Cerebellar cortex (tissue), 1 donor: ENCODE results near the gene MRPS25.

Source experiments
- DNase-seq: peaks from one replicate; pipeline ENCODE4 v3.0.0-alpha.2; 2015; ENCODE audit warnings: low spot score

The MRPS25 gene

DNA sequence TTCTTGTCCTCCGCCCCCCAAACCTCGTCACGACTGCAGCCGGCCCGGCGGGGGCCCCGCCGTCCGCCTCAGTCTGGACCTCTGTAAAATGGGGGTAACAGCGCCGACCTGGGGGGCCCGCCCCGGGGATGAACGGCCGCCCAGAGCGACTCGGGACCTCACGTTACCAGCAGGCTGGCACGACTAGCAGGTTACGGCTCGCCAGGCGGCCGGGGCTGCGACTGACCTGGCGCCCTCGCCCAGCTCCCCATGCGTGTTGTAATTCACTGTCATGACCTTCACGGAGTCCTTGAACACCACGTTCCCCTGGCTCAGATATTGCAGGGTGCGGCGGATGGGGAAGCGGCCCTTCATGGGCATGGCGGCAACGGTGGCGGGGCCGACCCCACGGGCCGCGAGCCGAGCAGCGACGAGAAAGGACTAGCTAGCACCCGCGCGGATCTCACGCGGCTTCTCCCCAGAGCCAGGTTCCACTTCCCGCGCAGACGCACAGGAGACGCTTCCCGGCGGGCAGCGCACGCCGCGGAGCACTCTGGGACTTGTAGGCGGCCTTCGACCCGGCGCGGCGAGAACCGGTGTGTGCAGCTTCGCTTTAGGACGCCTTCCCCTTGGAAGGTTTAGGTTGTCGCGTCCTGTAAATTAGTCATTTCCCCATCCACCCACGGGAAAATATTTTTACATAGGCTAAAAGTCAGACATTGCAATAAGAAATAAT, at the start of gene MRPS25:
Gene MRPS25, minus strand, starts transcription at position 481 of the 715 bp plus-strand sequence. Its CDS starts 121 bp downstream, at position 360.
- DNase-seq = peak; percentile 88

DNA sequence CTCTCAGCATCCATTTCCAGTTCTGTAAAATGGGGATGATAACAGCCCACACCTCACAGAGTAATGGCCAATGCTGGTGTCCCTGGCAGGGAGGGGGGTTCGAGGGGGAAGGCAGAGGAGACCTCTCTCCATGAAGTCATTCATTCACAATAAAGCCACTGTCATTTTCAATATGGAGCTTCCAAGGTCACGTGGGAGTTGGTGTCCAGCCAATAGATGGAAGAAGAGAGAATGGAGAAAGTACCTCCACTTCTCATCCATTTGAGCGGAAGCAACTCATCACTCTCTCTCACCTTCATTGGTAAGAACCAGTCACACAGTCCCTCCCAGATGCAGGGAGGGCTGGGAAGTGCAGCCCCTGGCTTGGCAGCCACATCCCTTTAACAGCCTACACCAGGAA, 48.8 kb upstream of the MRPS25 start:
- DNase-seq = no peak

DNA sequence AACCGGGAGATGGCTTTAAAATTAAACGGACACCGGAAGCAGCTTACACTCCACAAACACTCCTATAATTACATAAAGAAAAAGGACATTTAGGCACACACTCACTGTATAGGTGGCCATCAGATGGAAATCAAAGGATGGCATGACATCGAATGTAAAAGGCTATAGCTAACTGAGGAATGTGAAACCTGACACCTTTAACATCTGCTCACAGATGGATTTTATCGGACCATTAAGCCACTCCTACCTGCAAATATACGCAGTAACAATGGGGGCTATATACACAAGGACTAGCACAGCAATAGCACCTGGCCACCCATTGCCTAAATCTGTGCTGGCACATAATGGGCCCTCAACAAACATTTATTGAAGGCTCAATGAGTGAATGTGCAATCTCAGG, 48.4 kb upstream of the MRPS25 start:
- no peak for DNase-seq

DNA sequence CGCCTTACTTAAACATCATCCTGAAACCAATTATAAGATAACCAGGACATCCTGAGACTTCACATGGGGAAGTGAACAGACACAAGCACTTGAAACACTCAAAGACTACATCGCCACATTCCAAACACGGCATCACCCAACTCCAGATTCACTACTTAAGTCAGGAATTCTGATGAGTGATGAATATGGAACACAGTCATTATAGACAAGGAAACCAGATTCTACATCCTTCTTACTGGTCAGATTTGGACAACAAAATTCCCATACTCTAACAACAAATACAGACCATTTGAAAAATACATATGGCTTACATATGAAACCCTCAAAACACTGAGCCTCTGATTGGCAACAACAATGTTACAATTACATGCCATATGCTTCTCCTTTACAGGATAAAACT, 46.9 kb upstream of the MRPS25 start:
- DNase-seq = no peak

DNA sequence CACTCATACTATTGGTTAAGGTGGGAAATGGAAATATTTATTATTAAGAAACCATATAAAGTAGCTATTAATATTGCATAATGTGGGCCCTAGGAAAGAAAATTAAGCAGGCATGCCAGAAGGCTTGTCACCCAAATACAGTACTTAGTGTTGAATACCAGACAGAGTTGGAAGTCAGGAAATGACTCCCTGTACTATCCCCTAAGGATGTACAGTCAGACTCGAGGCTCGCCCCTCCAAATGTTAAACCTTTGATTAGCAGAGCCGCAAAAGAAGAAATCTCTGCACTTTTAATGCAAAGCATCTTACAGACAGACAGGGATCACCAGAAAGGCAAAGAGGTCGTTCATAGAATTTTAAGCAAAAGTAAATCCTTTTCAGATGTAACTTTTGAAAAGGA, 45.1 kb upstream of the MRPS25 start:
- DNase-seq = no peak

DNA sequence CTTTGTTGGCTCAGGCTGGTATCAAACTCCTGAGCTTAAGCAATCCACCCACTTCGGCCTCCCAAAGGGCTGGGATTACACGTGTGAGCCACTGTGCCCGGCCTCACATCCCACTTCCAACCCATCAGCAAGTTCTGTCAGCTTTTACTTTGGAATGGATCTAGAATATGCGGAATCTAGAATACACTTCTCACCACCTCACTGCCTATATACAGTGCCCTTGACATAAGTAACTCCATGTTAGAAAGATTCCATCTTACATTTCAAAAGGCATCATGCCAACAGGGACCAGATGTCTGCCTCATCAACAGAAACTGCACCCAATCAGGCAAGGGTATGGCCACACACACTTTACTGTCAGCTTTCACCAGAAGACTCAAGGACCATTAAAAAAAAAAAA, 43.8 kb upstream of the MRPS25 start:
- no peak for DNase-seq

DNA sequence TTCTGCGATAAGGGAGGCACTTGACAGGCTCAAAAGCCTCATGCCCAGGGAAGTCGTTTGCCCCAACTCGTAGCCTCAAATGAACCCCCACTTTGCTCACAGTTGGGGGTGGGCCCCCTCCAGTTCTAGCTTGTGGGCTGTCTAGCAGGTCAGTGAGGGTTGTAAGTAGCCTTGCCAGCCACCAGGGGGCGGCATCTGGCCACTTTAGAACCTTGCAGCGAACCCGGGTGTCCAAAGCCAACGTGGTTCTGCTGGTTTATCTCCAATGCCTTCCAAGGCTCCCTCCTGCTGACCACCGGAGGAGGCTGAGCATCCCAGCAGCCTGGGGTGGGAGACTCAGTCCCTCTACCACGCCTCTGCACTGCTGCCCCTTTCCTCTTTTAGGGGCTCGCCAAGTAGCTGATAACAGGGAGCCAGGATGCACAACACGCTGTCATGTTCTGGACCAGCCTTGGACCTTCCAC, 43.0 kb upstream of the MRPS25 start:
- peak; percentile 73 for DNase-seq

DNA sequence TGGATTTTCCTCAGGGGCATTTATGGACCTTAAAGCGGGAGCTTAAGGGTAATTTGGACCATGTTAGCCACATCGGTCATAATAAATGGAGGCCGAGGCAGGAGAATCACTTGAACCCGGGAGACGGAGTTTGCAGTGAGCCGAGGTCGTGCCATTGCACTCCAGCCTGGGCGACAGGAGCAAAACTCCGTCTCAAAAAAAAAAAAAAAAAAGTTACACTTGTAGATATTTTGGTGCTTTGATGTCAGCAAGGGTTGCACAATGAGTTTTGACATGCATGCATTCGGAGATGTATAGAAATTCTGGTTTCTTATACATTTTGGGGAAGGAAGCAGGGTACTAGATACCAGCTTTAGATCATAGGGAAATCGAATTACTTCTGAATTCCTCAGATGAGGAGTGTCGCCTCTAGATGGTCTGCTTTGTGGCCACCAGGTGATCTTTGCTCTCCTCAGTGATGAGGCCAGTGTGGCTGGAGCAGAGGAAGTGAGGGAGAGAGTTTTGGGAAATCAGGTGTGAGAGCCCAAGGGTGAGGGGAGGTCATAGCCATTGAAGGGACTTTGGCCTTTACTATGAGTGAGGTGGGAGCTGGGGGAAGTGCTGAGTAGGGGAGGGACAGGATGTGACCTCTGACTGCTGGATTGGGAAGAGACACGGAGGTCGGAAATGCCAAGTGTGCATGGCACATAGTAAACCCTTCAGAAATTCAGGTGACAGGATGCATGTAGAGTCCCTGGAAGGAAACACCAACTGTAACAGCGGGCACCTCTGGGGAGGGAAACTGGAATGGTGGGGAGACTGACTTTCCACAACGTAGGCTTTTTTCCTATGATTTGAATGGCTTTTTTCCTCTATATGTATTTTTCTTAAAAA, 42.2 kb upstream of the MRPS25 start:
- DNase-seq = no peak

DNA sequence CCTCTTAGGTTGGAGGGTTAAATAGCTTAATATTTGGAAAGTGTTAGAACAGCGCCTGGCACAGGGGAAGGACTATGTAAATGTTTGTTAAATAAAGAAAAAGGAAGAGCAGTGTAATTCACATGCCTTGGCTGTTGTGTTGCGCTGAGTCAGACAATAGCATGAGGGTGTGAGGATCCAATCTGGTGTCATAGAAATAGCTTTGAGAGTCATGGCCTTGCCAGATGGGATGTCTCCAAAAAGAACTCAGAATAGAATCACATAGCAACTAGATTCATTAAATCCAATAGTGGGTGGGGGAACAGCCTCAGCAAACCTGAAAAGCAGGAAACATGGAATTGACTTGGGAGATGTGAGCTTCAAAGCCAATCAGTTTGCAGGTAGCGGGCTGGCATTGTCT, 37.7 kb upstream of the MRPS25 start:
- DNase-seq = no peak

DNA sequence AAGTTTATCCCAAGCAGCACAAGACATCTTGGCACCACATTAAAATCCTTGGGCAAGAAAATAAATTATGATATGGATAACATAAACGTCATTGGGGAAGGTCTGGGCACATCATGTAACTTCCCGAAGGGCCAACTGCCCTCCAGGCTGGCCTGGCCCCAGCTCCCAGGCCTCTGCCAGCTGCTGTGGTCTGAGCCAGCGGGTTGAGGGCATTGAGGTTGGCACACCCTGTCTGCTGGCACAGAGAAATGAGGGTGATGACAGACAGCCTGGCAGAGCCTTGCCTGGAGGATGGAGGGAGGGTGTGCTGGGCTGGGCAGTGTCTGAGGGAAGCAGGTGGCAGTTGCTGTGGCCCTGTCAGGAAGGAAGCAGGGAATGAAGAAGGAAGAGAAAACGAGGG, 37.1 kb upstream of the MRPS25 start:
- DNase-seq = peak; percentile 45

DNA sequence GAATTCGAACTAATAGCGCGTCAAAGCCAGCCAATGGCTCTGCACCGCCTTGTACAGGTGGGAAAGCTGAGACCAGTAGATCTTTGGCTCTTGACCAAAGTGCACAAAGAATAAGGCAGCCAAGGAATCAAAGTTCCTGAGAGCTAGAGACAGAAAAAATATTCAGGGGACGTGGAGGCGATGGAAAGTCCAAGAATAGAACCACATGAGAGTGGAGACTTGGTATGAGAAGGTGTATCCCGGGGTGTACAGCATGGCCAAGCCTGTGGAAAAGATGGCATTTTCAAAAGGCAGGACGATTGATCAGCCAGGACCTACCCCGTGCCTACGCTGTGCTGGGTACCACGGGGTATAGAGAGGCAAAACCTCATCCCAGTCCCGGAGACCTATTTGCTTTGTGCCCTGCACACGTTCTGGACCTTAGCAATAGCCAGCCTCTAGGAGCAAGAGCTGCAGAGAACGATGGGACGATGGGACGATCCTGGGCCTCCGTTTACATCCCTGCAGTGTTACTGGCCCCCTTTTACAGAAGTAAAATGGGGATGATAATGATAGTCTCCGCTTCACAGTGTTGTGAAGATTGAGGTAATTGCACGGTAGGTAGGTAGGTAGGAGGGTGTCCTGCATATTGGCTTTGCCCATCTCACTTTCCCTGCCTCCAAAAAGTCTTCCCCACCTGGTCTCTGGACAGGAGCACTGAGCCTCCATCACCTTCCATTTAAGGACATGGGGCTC, 34.4 kb upstream of the MRPS25 start:
- peak; percentile 10 for DNase-seq

DNA sequence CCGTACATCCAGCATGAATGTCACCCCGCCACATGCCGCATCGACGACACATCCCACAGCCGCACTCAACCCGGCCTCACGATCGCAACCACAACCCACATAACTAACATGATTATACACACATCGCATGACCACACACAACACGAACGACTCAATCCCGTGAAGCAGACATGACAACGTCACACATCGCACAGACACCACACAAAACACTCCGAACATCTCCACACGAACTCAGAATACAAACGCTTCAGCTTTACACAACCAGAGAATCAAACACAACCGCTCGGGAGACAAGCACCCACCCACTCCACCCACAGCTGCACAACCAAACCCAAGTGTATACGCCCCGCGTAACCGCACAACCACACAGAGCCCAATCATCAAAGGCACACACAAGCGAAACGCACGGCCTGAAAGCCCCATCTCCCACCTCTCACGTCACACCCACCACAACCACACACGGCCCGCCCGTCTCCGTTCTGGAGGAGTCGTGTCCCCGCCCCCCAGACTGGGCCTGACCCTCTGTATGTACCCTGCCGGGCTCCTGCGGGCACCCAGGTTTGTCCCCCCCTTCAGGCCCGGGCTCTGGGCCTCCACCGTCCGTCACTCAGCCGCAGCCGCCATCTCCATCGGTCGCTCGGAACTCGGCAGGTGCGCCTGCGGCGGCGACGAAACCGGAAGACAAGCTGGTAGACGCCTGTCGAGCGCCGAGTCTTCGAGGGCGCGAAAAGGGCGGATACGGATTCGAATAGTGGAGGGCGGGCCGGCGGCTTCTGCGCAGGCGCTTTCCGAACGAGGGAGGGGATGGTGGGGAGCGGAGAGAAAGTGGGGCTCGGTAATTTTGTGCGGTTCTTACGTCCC, 33.6 kb upstream of the MRPS25 start, which contains the start of gene RBSN:
Gene RBSN, minus strand, starts transcription at position 646 of the 861 bp plus-strand sequence. CDS start 3,028 bp downstream, outside the sequence.
- DNase-seq = peak; percentile 95

DNA sequence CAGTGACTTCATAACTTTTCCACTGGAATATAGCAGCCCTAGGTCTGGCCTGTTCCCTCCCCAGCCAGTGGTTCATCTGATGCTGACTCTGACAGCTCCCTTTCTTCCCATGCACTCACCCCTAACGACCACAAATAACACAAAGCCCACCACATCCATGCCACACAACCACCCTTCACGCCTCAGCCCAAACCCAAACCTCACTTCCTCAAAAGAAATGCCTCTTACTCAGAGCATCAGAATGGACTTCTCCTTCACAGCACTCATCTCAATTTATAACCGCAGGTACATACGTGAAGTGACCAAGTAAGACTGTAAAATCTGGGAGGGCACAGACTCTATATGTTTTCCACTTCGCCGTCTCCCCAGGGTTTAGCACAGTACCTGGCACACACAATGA, 32.8 kb upstream of the MRPS25 start:
- no peak for DNase-seq

DNA sequence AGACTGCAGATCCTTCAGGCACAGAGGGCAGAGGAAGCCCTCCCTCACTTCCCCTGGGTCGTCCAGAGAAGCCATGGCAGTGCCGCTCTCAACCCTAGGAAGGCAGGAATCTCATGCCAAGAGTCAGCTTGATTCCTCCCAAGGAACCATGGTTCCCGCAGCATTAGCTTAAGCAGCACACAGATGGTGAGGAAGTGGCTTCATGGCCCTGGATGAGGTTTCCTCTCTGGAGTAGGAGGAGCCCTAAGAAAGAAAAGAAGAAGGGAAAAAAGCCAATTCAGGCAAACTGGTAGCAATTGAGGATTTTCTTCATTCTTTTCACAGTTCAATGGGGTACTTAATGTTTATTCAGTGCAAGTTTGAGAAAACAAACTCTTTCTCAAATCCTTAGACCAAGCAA, 30.9 kb upstream of the MRPS25 start:
- DNase-seq = peak; percentile 13

DNA sequence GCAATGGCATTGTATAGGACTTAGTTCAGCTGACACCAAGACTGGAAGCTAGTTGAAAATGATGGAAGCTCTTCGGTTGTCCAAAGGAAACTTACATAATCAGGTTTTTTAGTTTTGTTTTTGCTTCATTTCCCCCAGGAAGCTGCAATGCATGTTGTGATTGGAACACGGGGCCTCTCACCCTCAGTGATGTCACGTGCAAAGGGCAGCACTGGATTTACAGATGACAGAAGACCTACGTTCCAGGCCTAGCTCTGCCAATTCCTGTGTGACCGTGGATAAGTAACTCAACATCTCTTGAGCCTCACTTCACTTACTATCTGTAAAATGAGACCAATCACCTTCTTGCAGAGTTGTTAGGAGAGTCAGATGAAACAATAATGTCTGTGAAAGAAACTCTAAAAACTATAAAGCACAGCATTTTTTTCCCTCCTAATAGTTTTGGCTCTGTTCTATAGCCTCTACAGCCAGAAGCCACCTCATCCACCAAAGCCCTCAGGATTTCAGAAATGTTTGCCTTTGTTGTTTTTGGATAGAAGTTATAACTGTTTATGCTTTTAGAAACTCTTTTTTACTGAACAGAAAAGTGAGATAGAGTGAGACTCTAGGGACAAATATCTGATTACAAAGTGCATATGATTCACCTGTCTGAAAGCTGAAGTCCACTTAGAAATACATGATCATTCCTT, 29.2 kb upstream of the MRPS25 start:
- no peak for DNase-seq

DNA sequence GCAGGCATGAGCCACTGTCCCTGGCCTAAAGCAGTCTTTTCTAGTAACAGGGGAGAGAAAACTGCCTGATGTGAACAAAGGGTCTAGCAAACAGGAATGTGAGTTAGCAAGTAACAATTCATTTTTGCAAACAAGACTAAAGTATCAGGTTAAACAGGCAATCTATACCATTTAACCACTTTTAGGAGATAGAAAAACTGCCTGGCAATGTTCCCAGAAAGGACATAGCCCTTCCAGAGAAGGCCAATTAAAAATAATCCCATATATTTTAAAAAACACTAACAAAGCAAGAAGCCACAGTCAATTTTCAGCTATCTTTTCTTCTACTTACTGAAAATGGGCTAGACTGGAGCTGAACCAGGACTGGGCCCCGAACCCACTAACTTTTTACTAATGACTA, 27.6 kb upstream of the MRPS25 start:
- no peak for DNase-seq

DNA sequence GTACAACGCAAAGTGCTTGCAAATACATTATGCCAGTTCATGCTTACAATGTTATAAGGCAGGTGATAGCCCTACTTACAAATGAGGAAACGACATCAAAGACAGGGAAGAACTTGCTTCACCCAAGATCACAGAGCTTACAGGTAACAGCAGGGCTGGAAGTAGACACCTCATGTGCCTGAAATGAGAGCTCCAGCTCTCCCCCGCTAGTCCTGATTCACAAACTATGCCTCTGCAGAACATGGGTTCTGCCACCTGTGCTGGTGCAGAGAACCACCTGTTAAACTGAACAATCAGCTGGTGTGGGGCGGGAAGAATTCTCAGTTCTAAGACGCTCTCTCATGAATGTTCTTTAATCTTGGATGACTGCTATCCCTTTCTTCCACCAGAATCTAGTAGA, 26.5 kb upstream of the MRPS25 start:
- DNase-seq = no peak

DNA sequence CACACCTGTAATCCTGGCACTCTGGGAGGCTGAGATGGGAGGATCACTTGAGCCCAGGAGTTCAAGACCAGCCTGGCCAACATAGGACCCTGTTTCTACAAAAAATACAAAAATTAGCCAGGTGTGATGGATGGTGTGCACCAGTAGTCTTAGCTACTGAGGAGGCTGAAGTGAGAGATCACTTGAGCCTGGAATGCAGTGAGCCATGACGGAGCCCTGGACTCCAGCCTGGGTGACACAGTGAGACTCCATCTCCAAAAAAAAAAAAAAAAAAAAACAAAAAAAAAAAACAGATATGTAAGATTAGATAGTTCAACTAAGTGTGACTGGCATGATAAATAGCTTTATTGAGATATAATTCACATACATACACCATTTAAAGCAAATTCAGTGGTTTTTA, 24.1 kb upstream of the MRPS25 start:
- no peak for DNase-seq

DNA sequence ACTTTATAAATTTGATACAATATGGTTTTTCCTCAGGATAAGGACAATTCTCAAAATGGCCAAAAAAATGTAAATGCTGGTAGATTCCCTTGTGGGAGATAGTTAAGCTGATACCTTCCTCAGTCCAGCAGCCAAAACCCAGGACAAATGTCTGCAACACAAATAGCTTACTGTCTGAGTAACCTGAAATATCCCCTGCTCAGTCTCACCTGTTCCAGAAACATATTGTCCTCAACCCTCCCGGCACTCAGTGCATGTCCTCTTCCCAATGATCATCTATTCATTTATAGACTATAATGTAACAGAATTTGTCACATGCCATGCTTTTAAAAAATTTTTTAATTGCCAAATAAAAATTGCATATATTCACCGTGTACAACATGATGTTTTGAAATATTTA, 21.6 kb upstream of the MRPS25 start:
- DNase-seq = no peak

DNA sequence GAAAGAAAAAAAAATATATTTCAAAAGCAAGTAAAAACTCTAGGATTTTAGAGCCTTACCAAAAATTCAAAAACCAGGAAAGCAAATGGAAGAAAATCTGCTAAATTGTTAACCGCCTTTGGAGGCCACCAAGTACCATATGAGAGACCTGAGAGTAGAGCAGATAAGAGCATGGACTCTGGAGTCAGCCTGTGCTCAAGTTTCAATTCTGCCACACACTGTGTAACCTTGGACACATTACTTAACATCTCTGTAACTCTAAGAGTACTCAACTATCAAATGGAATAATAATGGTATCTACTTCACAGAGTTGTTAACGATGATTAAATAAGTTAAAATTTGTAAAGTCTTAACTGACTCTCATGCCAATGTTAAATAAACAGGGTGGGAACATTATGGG, 21.1 kb upstream of the MRPS25 start:
- no peak for DNase-seq

DNA sequence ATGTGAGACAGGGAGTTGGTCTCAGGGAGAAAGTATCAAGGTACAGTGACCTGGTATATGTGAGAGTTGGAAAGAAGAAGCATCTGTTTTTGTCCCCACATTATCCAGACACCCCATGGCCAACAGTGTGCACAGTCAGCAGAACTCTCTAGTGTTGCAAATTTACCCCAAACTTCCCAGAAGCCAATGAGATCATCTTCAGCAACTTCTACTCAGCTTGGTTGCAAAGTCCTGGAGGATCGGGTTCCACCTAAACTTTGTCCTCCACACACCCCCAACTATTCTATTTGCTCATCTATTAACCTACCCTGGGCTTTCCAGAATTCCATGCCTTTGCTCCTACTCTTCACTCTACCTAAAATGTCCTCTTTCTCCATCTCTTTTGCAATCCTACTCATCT, 18.1 kb upstream of the MRPS25 start:
- DNase-seq = no peak
